GM19193 (cell line): ENCODE data around the gene FOXP4.

ENCODE experiments used
- POLR2A ChIP-seq: IDR thresholded peaks from 4 replicates; pipeline ENCODE4 v1.6.1; 2011; ENCODE audit not compliant: insufficient read depth, insufficient read length; ENCODE audit errors: extremely low read depth

Gene FOXP4

GRCh38 chr6:41551086-41551700 is 5.0 kb downstream of the FOXP4 start:
- no peak for TF ChIP-seq POLR2A

- TF ChIP-seq POLR2A: no peak
Measured at GRCh38 chr6:41551857-41552256, 5.7 kb downstream of the FOXP4 start.

DNA sequence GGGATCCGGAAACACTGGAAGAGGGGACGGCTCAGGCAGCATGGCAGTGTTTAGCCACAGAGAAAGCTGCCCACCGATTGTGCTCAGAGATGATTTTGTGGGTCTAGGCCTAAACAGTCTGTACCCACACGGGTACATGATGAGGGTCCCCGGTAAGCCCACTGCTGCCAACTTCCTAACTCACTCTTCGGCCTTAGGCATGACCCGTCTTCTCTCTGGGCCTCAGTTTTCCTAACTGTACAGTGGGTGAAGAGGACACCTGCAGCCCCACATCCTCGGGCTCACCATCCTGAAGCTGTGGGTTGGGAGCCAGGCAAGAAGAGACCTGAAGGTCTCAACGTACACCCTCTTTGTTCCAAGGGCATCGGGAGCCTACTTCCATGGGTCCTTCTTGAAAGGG is 6.5 kb downstream of the FOXP4 start:
- no peak for TF ChIP-seq POLR2A

- no peak for TF ChIP-seq POLR2A
Measured at GRCh38 chr6:41553405-41553999, 7.3 kb downstream of the FOXP4 start.

DNA sequence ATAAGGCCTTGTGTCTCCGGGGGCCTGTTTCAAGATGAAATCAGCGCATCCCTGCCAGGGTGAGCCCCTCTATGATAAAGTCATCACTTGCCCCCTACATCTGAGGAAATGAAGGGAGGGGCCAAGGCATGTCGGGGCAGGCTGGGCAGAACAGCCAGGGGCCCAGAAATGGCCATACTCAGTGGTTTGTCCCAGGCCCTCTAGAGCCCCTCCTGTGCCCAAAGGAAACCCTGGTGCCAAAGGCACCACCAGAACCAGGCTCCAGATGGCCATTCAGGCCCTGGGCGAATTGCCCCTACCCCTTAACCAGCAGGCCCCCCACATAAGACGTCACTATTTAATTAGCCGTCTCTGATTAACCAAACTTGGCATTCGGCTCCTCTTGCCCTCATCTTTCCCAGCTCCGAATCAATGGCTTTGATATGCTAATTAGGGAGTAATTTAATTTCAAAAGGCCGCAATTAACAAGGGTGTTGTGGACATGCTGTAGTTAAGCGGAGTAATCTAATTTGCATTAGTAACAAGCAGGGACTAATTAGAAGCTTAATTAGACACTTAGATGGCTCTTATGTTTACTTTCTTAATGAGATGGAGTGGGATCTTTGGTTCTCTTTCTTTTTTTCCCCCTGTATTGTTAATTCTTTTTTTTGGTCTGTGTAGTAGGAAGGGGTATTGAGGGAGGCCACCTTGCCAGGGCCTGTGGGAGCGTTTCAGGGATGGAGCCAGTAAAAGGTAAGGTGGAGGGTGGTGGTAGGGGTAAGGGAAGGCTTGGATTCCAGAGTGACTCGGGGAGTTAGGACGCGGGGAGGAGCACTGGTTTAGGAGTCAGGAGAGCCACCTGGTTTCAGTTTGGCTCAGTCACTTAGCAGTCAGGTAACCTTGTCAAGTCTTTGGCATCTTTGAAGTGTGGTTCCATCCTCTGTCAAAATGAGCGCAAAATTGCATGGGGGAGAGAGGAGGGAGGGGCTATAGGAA is 9.4 kb downstream of the FOXP4 start:
- no peak for TF ChIP-seq POLR2A

- no peak for TF ChIP-seq POLR2A
Measured at GRCh38 chr6:41557335-41557734, 11.2 kb downstream of the FOXP4 start.

DNA sequence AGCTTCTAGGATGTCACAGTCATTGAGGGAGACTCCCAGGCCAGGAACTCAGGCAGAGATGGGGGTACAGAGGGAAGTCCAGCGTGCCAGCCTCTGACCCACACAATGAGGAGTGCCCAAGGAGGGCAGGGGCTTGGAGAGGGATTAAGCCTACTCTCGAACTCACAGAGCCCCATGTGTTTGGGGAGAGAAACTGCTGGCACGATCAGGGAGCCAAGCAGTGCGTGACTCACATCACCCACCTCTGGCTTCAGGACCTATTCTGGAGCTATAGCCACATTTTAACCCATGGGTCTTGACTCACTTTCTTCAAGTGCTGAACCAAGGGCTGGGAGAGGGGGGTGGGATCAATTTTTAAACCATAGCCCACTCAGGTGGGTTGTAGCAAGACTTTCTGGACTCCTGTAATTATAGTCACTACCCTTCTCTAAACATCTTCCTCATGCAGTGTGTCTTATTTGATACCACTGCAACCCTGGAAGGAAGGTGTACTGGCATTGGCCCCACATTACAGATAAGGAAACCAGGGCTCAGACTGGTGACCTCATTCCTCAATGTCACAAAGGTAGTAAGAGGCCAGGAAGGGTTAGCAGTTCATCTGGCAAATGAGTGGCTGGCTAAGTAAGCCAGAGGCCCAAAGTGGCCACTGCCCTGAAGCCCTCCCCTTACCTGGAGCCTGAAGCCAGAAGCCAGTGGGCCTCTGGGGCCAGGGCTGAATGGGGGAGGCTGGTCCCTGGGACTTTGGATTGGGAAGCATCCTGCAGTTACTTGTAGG is 12.0 kb downstream of the FOXP4 start:
- no peak for TF ChIP-seq POLR2A

DNA sequence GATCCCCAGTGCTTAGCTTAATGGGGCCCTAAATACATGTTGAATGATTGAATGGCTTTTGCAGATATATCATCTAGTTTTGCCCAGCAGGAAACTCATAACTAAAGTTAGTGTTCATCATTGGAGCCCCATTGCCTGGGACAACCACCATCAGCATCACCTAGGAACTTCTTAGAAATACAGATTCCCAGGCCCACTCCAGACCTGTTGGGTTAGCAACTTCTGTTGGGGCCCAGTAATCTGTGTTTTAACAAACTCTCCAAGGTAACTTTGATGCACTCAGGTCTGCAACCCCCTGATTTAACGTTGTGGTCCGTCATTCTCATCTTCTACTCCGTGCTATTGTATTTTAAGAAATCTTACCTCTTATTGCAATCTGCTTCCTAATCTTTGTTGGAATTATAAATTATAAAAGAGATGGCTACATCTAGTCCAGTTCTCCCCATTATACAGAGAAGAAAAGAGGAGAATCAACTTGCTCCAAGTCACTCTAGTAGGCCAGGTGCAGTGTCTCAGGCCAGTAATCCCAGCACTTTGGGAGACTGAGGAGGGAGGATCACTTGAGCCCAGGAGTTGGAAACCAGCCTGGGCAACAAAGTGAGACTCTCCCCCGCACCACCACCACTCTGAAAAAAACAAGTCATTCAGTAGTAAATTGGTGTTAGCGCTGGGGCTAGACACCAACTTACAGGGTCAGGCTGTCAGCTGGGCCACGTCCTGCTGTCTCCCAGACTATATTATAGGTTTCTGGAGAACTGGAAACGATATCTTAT is 13.7 kb downstream of the FOXP4 start:
- TF ChIP-seq POLR2A: no peak

- peak; percentile 25 for TF ChIP-seq POLR2A
Measured at GRCh38 chr6:41560431-41561192, 14.4 kb downstream of the FOXP4 start.

GRCh38 chr6:41561416-41561815 is 15.2 kb downstream of the FOXP4 start:
- no peak for TF ChIP-seq POLR2A

DNA sequence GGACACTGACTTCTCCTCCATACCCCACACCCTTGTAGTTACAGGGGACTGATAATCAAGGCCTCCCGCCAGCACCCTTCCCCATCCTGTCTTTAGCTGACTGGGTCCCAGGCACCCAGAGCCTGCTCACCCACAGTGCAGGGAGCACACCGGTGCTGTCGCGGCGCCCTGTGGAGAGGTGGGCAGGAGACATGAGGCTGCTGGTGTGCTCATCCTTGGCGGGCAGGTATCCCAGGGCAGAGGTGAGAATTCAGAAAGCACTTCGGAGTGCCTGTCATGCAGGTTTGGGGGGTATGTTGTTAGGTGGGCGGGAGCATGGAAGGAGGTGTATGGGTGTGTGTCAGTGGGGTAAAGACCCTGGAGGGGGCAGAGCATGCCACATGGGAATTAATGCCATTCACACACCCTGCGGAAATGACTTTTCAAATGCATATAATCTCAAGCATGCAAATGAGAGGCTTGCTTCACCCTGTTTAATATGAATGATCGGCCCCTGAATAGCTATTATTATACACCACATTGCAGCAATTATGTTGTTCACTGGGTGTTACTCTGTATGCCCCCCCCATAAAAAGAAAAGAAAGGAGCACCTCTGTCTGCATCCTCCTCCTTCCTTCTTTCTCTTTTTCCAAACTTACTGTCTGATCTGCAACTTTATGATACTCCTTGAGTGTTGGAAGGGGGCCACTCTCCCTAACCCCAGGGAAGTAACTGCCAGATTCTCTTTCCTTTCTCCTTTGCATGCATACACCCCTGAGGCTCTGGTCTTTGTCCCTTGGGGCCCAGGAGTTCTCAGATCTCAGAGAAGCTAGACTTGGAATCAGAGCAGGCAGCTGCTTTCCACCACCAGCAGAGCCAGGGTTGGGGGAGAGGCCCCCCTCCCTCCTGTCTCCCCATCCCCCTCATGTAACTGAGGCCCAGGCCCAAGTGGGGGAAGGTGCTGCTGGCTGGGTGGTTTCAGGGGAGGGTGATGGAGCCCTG is 16.0 kb downstream of the FOXP4 start:
- no peak for TF ChIP-seq POLR2A

GRCh38 chr6:41563060-41563776 is 17.0 kb downstream of the FOXP4 start:
- TF ChIP-seq POLR2A: no peak
